ENCODE data around the gene CFAP92.

CFAP92 gene

GRCh38 chr3:128993461-128994172 lies at the start of gene CFAP92:
CFAP92 (minus strand) TSS chr3:128994076; CDS start chr3:128993304, 772 bp downstream.
- no peak for DNase-seq (ENCODE audit: low read depth)

DNA sequence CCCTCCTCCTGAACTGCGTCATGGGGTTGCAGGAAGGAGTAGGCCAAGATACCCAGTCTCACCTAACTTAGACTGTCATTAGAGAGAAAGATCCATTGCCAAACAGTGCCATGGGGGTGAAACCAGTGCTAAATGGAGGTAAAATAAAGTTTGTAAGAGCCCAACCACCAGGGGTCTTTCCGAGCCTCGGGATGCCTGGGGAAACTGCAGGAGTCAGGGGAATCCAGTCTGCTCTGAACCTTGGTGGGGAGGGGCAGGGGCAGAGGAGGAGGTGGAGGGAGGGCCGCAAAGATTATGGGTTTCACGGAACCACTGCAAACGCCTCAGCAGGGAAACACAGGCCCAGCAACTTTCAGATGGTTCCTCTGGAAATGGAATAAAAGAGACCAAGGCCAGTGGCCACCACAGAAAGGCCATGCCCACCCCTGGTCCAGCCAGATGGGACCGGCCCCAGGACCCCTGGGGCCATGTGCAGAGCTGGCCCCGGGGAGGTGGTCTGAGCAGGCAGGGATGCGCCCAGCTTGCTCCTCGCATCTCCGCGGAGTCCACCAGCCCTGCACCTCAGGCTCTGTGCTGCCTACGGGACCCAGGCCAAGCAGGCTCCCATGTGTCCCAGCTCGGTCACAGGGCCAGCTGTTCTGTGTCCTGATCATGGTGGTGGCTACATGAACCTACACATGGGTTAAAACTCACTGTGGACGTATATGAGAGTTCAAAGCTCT lies 46.9 kb upstream of the CFAP92 start:
- no peak for DNase-seq (ENCODE audit: low read depth)

DNA sequence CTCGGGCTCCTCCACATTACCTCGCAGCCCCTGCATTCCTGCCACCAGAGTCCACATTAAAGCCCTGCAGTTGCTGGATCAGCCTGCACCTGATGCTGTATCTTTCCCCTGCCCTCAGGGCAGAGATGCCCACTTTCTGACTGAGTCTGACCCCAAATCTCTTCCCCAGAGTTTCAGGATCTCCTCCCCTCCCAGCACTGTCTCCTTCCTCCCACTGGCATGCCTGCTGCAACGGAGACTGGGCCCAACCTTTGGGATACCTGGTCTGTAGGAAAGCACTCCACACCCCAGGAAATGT lies 46.1 kb upstream of the CFAP92 start:
- DNase-seq (ENCODE audit: low read depth) = no peak

DNA sequence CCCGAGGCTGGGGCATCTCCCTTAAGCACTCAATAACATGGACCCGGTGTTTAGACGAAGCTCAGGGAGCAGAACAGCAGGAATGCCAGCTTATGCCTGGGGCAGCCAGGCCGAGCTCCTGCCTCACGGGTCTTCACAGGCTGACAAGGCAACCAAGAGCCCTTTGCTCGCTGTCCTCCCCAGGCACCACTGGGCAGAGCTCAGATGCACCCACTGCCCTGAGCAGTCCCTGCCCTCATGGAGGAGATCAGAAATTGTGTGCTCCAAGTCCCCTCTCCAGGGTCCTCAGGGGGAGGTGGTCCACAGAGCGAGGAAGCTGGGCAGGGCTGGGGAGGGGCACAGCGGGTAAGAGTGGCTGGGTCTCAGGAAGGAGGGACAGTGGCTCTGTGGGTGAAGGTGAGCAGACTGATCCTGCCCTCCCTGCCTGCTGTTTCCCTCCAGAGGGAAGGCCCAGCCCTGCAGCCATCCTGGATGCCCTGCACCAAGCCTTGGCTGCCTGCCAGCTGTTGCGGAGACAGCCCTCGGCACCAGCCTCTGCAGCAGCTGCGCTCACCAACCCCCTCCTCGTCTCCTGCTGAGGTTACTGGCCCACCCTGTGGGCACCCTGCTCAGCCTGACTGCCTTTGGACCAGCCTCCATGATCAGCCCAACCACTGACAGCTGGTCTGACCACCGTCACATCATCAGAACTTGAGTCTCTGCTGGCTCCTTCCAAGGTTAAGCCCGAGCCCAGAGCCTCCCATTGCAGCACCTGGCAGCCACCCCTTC lies 45.6 kb upstream of the CFAP92 start:
- DNase-seq (ENCODE audit: low read depth) = no peak

DNA sequence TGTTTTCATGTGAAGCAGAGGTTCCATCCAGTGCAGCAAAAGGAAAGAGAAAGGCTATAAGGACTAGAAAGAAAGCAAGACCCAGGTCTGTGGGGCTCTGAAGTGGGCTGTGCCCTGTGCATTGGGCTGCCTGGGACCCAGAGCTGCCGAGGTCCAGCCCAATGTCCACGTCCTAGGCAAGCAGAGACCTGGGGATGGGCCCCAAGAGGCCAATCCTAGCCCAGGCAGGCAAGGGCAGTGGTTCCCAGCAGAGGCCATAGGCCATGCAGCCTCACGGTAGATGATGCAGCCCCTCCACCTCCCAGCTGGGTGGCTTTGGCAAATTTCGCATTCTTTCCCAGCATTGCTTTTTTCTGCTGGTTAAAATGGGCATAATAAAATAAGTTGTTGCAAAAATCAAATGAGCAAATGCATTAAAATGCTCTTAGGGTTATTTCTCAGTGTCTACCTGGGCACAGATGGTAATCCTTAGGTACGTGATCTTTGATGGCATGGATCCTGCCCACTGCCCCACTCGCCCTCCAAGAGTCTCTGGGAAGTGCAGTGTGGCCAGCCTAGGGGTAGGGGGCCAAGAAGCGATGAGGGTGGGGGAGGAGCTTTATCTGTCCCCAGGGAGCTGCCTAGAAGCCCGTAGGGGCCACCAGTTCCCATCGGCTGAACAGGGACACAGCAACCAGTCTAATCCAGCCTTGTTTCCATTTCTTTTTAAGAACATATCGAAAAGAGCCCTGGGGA lies 44.4 kb upstream of the CFAP92 start:
- no peak for DNase-seq (ENCODE audit: low read depth)

DNA sequence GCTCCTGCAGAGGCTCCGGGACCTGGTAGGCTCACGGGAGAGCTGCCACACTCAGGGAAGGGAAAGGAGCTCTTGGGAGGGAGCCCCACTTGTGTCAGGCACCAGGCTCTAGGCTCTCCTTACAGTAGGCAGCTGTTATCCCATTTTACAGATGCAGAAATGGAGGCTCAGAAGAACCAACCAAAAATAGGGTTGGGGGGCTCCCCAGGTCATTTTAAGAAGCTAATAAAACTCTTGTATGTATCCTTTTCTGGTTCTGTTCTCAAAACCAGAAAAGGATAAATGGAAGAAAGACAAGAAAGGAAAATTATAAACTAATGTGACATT lies 43.2 kb upstream of the CFAP92 start:
- no peak for DNase-seq (ENCODE audit: low read depth)

- DNase-seq (ENCODE audit: low read depth) = no peak
Observed at GRCh38 chr3:129036222-129037092, 42.6 kb upstream of the CFAP92 start.

- no peak for DNase-seq (ENCODE audit: low read depth)
Observed at GRCh38 chr3:129035360-129036221, 41.7 kb upstream of the CFAP92 start.

- DNase-seq (ENCODE audit: low read depth) = no peak
Observed at GRCh38 chr3:129034642-129035041, 40.8 kb upstream of the CFAP92 start.

GRCh38 chr3:129033633-129034321 lies 39.9 kb upstream of the CFAP92 start:
- DNase-seq (ENCODE audit: low read depth) = no peak

- no peak for DNase-seq (ENCODE audit: low read depth)
Observed at GRCh38 chr3:129033151-129033550, 39.3 kb upstream of the CFAP92 start.

GRCh38 chr3:129032716-129033115 lies 38.8 kb upstream of the CFAP92 start:
- DNase-seq (ENCODE audit: low read depth) = no peak

DNA sequence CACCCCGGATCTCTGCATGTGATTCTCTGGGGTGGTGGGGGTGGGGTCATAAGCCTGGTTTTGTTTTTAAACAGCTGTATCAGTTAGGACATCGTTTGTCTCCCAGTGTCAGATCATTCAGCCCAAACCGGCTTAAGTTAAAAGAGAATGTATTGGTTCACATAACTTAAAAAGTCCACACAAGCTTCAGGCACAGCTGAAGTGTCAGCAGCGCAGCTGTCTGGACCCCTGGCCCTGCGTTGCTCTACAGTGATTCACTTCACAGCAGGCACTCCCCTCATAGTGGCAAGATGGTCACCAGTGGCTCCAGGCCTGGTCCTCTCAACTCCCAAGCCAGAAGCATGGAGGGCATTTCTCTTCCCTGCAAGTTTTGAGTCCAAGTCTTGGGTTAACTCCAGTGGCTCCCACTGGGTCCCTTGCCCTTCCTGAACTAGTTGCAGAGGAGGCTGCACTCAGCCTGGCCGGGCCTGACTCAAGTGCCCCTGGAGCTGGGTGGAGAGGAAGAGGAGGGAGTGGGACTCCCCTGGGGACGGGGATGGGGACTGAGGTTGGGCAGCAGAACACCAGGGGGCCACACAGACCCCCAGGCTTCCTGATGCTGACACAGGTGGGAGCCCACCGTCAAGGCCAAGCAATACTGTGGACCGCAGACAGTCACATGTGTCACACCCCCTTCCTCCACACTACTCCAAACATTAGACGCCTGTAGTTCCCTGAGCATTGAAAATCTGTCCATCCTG lies 37.8 kb upstream of the CFAP92 start:
- no peak for DNase-seq (ENCODE audit: low read depth)

GRCh38 chr3:129030611-129031010 lies 36.7 kb upstream of the CFAP92 start:
- DNase-seq (ENCODE audit: low read depth) = no peak

GRCh38 chr3:129028866-129029265 lies 35.0 kb upstream of the CFAP92 start:
- DNase-seq (ENCODE audit: low read depth) = no peak

GRCh38 chr3:129027544-129027880 lies 33.6 kb upstream of the CFAP92 start:
- no peak for DNase-seq (ENCODE audit: low read depth)

DNA sequence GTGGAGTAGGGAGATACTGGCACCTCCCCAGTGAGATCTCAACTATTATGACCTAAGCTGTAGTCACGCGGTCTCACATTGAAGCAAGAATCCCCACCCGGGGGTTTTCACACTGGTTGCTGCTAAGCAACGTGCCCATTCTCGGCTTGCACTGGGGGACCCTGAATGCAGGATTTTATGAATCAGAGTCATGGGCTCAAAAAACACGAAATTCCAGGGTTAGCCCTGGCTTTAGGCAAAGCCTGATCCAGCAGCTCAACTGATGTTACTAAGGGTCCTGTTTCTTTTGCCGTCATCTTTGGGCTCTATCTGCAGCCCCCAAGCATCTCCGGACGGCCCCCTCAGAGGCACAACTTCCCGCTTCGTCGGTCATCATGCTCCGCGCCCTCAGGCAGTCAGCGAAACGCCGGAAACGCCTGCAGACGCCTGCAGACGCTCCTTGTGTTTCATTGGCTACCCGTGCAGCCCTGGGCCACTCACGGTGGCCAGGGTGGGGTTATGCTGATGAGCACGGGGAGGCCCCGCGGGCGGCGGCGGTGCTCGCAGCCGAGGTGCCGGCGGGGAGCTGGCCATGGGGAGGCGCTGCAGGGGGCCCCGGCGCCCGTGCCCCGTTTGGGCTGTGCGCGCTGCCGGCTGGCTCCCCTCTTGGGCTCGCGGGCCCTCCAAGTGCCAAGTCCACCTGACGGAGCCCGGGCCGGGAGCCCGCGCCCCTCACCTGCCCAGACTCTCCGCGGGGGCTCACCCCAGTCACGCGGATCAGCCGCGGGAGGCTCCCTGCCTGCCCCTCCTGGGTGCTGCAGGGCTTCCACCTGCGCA lies 33.1 kb upstream of the CFAP92 start:
- peak; percentile 23 for DNase-seq (ENCODE audit: low read depth)

DNA sequence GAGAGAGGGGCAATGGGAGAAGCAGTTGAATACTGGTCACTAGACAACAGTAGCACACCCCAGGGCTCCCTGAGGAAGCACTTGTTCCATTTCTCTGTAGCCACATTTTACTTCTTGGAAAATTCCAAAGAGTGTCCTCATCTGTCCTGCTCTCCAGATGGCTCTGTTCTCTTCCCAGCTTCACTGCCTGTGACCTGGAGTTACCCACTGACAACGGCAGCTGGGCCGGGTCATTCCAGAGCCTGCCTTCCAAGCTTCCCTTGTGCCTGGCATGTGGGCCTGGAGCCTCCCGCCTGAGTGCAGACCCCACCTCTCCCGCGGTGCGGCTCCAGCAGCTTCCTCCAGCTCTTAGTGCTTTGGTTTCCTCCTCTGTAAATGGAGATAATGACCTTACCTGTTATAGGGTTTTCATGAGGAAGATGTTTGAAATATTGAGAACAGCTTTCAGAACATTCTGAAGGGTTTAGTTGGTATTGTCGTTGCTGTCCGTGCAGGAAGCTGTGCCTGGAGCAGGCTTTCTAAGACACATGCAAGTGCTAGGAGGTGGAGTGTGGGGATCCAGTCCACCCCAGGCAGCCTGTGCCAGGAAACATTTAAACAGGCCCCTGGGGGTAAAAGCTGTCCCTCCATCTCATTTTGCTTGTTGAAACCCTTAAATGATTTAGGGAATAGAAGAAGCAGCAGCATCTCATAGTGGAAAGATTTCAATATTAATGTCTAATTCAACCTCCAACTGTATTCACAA lies 32.0 kb upstream of the CFAP92 start:
- DNase-seq (ENCODE audit: low read depth) = no peak

All from HS-27A (cell line).